ENCODE data around the gene ANKS3.

The ANKS3 gene

DNA sequence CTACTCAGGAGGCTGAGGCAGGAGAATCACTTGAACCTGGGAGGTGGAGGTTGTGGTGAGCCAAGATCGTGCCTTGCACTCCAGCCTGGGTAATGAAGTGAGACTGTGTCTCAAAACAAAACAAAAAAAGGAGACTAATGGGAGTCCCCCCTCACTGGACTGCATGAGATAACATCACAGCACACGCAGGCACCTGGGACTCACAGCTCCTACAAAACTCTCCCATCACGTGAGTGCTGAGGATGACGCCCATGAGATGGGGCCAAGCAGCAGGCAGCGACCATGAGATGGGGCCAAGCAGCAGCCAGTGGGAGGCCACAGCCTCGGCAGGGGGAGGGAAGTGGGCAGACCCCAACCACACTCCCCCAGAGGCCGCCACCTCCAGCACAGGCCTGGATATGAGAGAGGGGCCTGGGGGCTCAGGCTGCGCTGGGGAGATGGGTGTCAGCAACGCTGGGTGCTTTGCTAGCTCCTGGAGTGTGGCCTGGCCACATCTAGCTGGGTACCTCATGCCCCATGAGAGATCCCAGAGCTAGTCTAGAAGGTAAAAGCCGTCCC lies 15.7 kb upstream of the ANKS3 start:
- TF ChIP-seq Cebpa-rat (IDR thresholded peaks at IDR 0.05), result no peak
- Histone ChIP-seq H3K9me3 (replicated peaks in 1 of 11) (peaks cover 0 to 1% (median under 1%) of the 10 kb centered on the region in 11 experiments; a peak in 5 of 22 replicates), H3K4me3 (no peak overlapping the region), H3K27me3 (no peaks in the 10 kb centered on the region), H3K4me2 (peak overlapping the region in 4 of 11 experiments; percentile 94 to 96 (median 94); a peak in 7 of 22 replicates), H3K36me3 (peaks cover 39 to 56% (median 46%) of the 10 kb centered on the region in 11 experiments), H3K27ac (no peak overlapping the region), H3K4me1 (peaks cover 22 to 61% (median 43%) of the 10 kb centered on the region in 10 experiments), H3K9ac (no peak overlapping the region), H4K20me1 (peaks cover 0 to 75% (median 53%) of the 10 kb centered on the region in 11 experiments; a peak in 16 of 22 replicates)

DNA sequence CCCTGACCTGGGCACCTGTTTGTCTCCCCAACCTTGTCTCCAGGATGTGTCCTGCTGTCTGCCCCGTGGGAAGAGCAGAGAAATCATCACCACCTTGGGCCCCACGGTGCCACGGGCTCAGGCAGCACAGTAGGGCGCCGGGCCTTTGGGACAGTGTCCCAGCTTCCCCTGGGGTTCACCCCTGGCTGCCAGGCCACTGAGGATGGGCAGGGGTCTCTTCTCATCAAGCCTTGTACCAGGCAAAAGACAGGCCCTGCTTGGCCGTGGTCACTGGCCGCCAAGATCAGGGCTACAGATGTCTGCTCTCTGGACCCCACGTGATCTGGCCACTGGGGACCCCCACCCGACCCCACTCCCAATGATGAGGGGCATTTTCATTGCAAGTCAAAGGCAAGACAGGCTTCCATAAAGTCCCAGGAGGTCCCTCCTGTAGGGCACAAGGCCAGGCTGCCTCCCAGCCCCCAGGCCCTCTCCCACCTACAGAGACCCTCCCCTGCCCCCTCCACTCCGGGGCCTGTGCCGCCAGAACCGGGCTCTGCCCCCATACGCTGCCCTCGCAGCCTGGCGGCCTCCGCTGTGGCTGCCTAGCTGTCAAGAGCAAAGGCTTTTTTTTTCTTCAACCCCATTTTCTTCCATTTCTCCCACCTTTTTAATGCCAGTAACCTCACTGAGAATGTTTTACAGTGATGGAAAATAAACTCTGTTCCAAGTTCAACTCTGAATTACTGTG lies 14.8 kb upstream of the ANKS3 start:
- Histone ChIP-seq H3K27me3 (no peaks in the 10 kb centered on the region), H4K20me1 (peaks cover 0 to 71% (median 49%) of the 10 kb centered on the region in 11 experiments; a peak in 16 of 22 replicates), H3K9me3 (replicated peaks in 1 of 11) (no peaks in the 10 kb centered on the region), H3K4me3 (no peak overlapping the region), H3K4me1 (peaks cover 22 to 62% (median 43%) of the 10 kb centered on the region in 10 experiments), H3K4me2 (peak overlapping the region; percentile 32 to 96 (median 82); a peak in 21 of 22 replicates), H3K27ac (peak overlapping the region in 7 of 11 experiments; percentile 2 to 62 (median 57); a peak in 7 of 22 replicates), H3K9ac (peak overlapping the region in 10 of 11 experiments; percentile 16 to 66 (median 54); a peak in 15 of 22 replicates), H3K36me3 (peaks cover 33 to 47% (median 39%) of the 10 kb centered on the region in 11 experiments)
- no peak for TF ChIP-seq Cebpa-rat (IDR thresholded peaks at IDR 0.05)

DNA sequence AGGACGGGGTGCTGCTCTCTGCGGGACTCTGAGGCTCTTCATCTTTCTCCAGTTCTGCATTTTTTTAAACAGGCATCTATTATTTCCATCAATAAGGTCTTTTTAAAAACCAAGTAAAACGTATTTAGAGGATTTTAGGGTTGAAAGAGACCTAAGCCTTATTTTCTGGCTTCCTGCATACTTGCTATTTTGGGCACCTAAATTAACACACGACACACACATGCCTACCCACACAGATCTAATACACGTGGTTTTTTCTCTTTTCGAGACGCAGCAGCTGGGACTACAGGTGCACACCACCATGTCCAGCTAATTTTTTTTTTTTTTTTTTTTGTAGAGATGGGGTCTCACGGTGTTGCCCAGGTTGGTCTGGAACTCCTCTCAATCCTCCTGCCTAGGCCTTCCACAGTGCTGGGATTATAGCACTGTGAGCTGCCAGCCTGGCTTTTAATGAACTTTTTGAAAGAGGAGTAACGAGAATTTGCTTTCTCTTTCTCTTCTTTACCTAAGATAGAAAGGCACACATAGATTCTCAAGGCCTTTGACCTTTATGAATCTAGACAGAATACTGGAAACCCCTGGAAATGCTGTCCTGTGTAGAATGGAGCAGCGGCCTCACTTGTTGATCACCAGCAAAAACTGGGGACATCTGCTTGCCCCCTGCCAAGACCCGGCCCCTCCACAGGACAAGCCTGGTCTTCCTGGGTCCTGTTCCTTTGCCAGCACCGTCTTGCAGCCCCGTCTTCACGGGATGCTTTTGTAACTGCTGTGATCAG lies 14.0 kb upstream of the ANKS3 start:
- Histone ChIP-seq H3K4me2 (peak overlapping the region; percentile 32 to 96 (median 82); a peak in 21 of 22 replicates), H3K4me1 (peaks cover 27 to 70% (median 50%) of the 10 kb centered on the region in 10 experiments)
- TF ChIP-seq Cebpa-rat (IDR thresholded peaks at IDR 0.05), result no peak

DNA sequence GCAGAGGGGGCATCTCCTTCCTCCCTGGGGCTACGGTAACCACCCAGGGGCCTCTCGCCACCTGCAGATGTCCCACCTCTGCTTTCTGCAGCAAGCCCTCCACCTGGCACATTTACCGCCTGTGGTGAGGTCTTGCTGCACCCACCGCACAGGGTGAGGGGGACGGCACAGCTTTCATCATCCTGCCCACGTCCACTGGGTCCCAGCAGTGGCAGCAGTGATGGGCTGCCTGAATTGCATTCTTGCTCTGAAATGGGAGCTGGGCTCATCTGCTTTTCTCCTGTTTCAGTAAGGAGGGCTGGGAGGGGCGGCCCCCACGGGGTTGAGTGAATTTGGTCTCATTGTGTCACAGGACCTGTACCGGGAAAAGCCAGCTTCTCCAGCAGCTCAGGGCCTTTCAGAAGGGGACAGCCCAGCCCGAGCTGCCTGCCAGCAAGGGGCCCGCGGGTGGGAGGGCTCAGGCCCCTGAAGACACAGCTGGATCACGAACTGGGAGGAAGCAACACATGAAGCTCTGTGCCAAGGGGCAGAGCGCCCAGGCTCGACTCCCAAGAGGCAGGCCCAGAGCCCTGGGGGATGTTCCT lies 13.0 kb upstream of the ANKS3 start:
- Histone ChIP-seq H3K36me3 (peaks cover 15 to 29% (median 21%) of the 10 kb centered on the region in 11 experiments), H3K27me3 (no peaks in the 10 kb centered on the region), H3K9ac (peak overlapping the region in 10 of 11 experiments; percentile 7 to 70 (median 36); a peak in 15 of 22 replicates), H3K4me1 (peaks cover 27 to 66% (median 54%) of the 10 kb centered on the region in 10 experiments), H3K4me3 (peak overlapping the region in 3 of 10 experiments; percentile 2 to 32 (median 7); a peak in 3 of 20 replicates), H3K27ac (peak overlapping the region in 6 of 11 experiments; percentile 0 to 62 (median 58); a peak in 8 of 22 replicates), H4K20me1 (peaks cover 0 to 54% (median 32%) of the 10 kb centered on the region in 11 experiments; a peak in 15 of 22 replicates), H3K4me2 (peak overlapping the region; percentile 27 to 96 (median 82); a peak in 20 of 22 replicates), H3K9me3 (replicated peaks in 1 of 11) (no peaks in the 10 kb centered on the region)
- no peak for TF ChIP-seq Cebpa-rat (IDR thresholded peaks at IDR 0.05)

More for the DNA sequence above, 14.0 kb upstream of the ANKS3 start:
- Histone ChIP-seq H3K9ac (peak overlapping the region; percentile 7 to 70 (median 52); a peak in 15 of 22 replicates), H4K20me1 (peaks cover 0 to 64% (median 42%) of the 10 kb centered on the region in 11 experiments; a peak in 16 of 22 replicates), H3K27me3 (no peaks in the 10 kb centered on the region), H3K27ac (peak overlapping the region in 7 of 11 experiments; percentile 2 to 62 (median 57); a peak in 10 of 22 replicates), H3K36me3 (peaks cover 25 to 39% (median 31%) of the 10 kb centered on the region in 11 experiments), H3K9me3 (replicated peaks in 1 of 11) (no peaks in the 10 kb centered on the region), H3K4me3 (peak overlapping the region in 2 of 10 experiments; percentile 2 to 32; a peak in 2 of 20 replicates)

DNA sequence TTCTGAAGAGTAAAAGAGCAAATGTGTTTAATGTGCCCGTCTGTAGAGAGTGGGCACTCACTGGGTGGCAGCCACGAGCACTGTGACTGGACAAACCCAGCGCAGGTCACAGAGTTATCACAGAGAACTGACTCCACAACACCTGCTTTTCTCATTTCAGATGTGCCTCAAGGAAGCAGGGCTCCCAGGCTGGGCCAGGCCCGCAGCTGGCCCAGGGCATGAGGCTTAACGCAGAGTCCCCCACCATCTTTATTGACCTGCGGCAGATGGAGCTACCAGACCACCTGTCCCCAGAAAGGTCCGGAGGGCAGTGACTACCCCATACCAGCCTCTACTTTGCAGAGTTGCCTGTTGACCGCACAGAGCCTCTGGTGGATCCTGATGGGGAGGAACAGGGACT lies 12.1 kb upstream of the ANKS3 start:
- H3K9me3 ChIP-seq (replicated peaks in 1 of 11), result no peaks in the 10 kb centered on the region
- H3K4me1 ChIP-seq, result peaks cover 27 to 66% (median 54%) of the 10 kb centered on the region in 10 experiments
- H3K4me3 ChIP-seq, result peak overlapping the region in 1 of 10 experiments; percentile 32; a peak in 1 of 20 replicates
- peaks cover 6 to 21% (median 12%) of the 10 kb centered on the region in 11 experiments for H3K36me3 ChIP-seq
- no peak for TF ChIP-seq Cebpa-rat (IDR thresholded peaks at IDR 0.05)
- H4K20me1 ChIP-seq, result peaks cover 0 to 45% (median 29%) of the 10 kb centered on the region in 11 experiments; a peak in 15 of 22 replicates
- H3K27me3 ChIP-seq, result no peaks in the 10 kb centered on the region
- H3K27ac ChIP-seq, result peak overlapping the region in 3 of 11 experiments; percentile 57 to 62 (median 61); a peak in 4 of 22 replicates
- peak overlapping the region in 9 of 11 experiments; percentile 54 to 96 (median 84); a peak in 17 of 22 replicates for H3K4me2 ChIP-seq
- peak overlapping the region in 2 of 11 experiments; percentile 59 to 66; a peak in 3 of 22 replicates for H3K9ac ChIP-seq

DNA sequence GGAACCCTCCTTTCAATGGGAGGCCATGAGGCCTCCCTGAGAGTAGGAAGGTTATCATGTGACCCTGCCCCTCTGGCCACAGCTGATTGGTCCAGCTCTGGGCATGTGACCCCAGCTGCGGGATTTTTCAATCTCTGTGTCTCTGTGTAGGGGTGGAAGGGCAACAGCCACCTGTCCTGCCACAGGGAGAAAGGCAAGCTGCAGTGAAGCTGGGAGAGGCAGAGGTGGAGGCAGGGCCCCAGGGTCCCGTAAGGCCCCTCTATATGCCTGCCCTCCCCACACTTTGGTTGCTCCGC lies 11.2 kb upstream of the ANKS3 start:
- no peak for TF ChIP-seq Cebpa-rat (IDR thresholded peaks at IDR 0.05)
- H3K4me1 ChIP-seq, result peaks cover 27 to 65% (median 54%) of the 10 kb centered on the region in 10 experiments
- no peak overlapping the region for H3K4me3 ChIP-seq
- no peak overlapping the region for H3K4me2 ChIP-seq
- H4K20me1 ChIP-seq, result peaks cover 0 to 40% (median 28%) of the 10 kb centered on the region in 11 experiments; a peak in 14 of 22 replicates
- H3K27ac ChIP-seq, result no peak overlapping the region
- H3K9me3 ChIP-seq (replicated peaks in 1 of 11), result no peaks in the 10 kb centered on the region
- no peak overlapping the region for H3K9ac ChIP-seq
- no peaks in the 10 kb centered on the region for H3K27me3 ChIP-seq
- H3K36me3 ChIP-seq, result peaks cover 0 to 12% (median 5%) of the 10 kb centered on the region in 11 experiments; a peak in 11 of 22 replicates

DNA sequence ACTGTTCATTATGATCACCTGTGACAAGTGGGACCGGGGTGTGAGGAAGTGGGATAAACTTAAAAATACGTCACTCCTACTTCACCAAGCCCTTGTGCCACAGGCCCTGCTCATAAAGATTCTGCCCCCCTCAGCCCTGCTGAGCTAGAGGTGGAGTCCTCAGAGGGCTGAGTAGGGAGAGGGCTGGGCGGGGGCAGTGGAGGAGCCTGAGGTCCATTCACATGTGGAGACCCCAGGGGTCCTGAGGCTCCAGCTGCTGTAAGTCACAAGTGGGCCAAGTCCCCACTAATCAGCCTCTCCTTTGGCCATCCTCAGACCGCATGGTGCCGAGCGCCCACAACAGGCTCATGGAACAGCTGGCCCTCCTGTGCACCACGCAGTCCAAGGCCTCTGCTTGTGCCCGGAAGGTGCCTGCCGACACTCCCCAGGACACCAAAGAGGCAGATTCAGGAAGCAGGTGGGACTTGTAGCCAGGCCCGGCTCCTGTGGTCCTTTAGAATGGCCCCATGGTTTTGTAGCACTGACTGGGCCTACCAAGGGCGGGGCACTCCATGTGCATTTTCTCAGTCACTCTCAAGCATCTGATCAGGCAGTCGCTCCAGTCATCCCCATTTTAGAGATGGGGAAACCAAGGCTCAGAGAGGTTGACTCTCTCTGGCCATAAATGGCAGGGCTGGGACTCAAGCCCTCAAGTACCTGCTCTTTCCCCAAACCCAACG lies 10.6 kb upstream of the ANKS3 start:
- H4K20me1 ChIP-seq, result peaks cover 0 to 35% (median 28%) of the 10 kb centered on the region in 11 experiments; a peak in 14 of 22 replicates
- peaks cover 0 to 7% (median under 1%) of the 10 kb centered on the region in 11 experiments; a peak in 7 of 22 replicates for H3K36me3 ChIP-seq
- no peak overlapping the region for H3K4me2 ChIP-seq
- TF ChIP-seq Cebpa-rat (IDR thresholded peaks at IDR 0.05), result no peak
- H3K27ac ChIP-seq, result no peak overlapping the region
- no peak overlapping the region for H3K9ac ChIP-seq
- no peaks in the 10 kb centered on the region for H3K9me3 ChIP-seq (replicated peaks in 1 of 11)
- H3K27me3 ChIP-seq, result no peaks in the 10 kb centered on the region
- H3K4me1 ChIP-seq, result peaks cover 27 to 61% (median 51%) of the 10 kb centered on the region in 10 experiments
- no peak overlapping the region for H3K4me3 ChIP-seq

Measured in BLaER1 treated with 17β-estradiol and CSF1 and Interleukin-3, amounts not matched to agents 10 nM and 100 nM (cell line).